H1 (cell line): Measurements from ENCODE around the gene SGMS1. TPM values are rescaled to one million over a fixed set of nuclear protein-coding genes. Genes with fewer than 3 reads are reported as not detected.

Experiments
- CTCF ChIA-PET: fragments of 300-600 bp; sonication (Branson Sonifier 250); formaldehyde crosslinking; loops from one replicate; lab custom pipeline; 2021; ENCODE audit not compliant: partially characterized antibody; lab: Charles Lee
- POLR2A ChIA-PET: fragments of 300-600 bp; sonication (Branson Sonifier 250); formaldehyde crosslinking; loops from one replicate; lab custom pipeline; 2021; ENCODE audit warnings: inconsistent platforms; ENCODE audit not compliant: partially characterized antibody; lab: Charles Lee
- DNase-seq, 2 experiments: peaks; one replicate each; pipeline versions ENCODE4 v3.0.0 to v3.0.0-alpha.2; 2010 to 2022; ENCODE audit warnings: low spot score in 2 of 2, low read depth in 1 of 2, mixed read lengths in 1 of 2
- FAIRE-seq: peaks from 2 replicates; lab custom pipeline; 2011; peaks lifted over from hg19 to GRCh38; lab: Jason Lieb, UNC
- H2AFZ ChIP-seq: 2 replicates; pipeline ENCODE4 v1.8.1; 2012; ENCODE audit warnings: low read length, inconsistent platforms
- H2AK5ac ChIP-seq: 2 replicates; pipeline ENCODE4 v1.6.1; 2013; ENCODE audit warnings: low read depth, low read length
- H2BK120ac ChIP-seq: replicated peaks from 2 replicates; pipeline ENCODE3; 2013; ENCODE audit warnings: low read depth, low read length, inconsistent platforms
- H2BK12ac ChIP-seq: 2 replicates; pipeline ENCODE4 v1.6.1; 2013; ENCODE audit warnings: low read depth, low read length
- H2BK15ac ChIP-seq: 2 replicates; pipeline ENCODE4 v1.6.1; 2013; ENCODE audit warnings: low read length
- H2BK20ac ChIP-seq: 2 replicates; pipeline ENCODE4 v1.6.1; 2013; ENCODE audit warnings: low read length
- H2BK5ac ChIP-seq: 2 replicates; pipeline ENCODE4 v1.6.1; 2013; ENCODE audit warnings: low read depth, low read length
- H3K14ac ChIP-seq: 2 replicates; pipeline ENCODE4 v1.6.1; 2013; ENCODE audit warnings: inconsistent platforms; ENCODE audit not compliant: insufficient read length
- H3K18ac ChIP-seq: 2 replicates; pipeline ENCODE4 v1.6.1; 2013; ENCODE audit warnings: low read length; ENCODE audit errors: extremely low read depth
- H3K23ac ChIP-seq: 2 replicates; pipeline ENCODE4 v1.6.1; 2013; ENCODE audit warnings: inconsistent platforms; ENCODE audit not compliant: insufficient read length
- H3K23me2 ChIP-seq: 2 replicates; pipeline ENCODE4 v1.6.1; 2013; ENCODE audit warnings: low read depth, low read length
- H3K27ac ChIP-seq: 2 replicates; pipeline ENCODE4 v1.6.1; 2011; ENCODE audit warnings: low read depth, low read length, inconsistent platforms
- H3K27me3 ChIP-seq, 4 experiments: replicated peaks in 1 of 4; 1 replicate in 1 of 4; 2 replicates in 3 of 4; pipeline versions ENCODE4 v1.6.1 to v1.8.1; 2011 to 2013; ENCODE audit warnings: low read length in 3 of 4, mild to moderate bottlenecking in 3 of 4, inconsistent platforms in 2 of 4, mixed read lengths in 2 of 4, moderate library complexity in 1 of 4; ENCODE audit not compliant: control insufficient read depth in 3 of 4, insufficient read depth in 3 of 4; ENCODE audit errors: extremely low read depth in 1 of 4
- H3K36me3 ChIP-seq, 4 experiments: 2 replicates each; pipeline versions ENCODE4 v1.6.1 to v1.8.1; 2011 to 2013; ENCODE audit warnings: mild to moderate bottlenecking in 4 of 4, low read length in 3 of 4, moderate library complexity in 2 of 4, control low read depth in 1 of 4, inconsistent platforms in 1 of 4; ENCODE audit not compliant: insufficient read depth in 4 of 4, control insufficient read depth in 2 of 4
- H3K4ac ChIP-seq: replicated peaks from 2 replicates; pipeline ENCODE3; 2013; ENCODE audit warnings: low read length, low read depth, mixed read lengths, inconsistent platforms; ENCODE audit not compliant: insufficient read length
- H3K4me1 ChIP-seq, 4 experiments: replicated peaks in 1 of 4; 1 replicate in 1 of 4; 2 replicates in 3 of 4; pipeline versions ENCODE4 v1.6.1 to v1.8.1; 2011 to 2013; ENCODE audit warnings: low read length in 3 of 4, inconsistent platforms in 2 of 4, mixed read lengths in 1 of 4; ENCODE audit not compliant: insufficient read depth in 4 of 4, control insufficient read depth in 3 of 4
- H3K4me2 ChIP-seq, 2 experiments: 2 replicates each; pipeline versions ENCODE4 v1.6.1 to v1.8.1; 2011 to 2013; ENCODE audit warnings: low read depth in 2 of 2, low read length in 2 of 2, control low read depth in 1 of 2, inconsistent platforms in 1 of 2, mild to moderate bottlenecking in 1 of 2; ENCODE audit not compliant: insufficient read depth in 1 of 2
- H3K4me3 ChIP-seq, 4 experiments: fragments of 200-600, 300-600 bp in 1 of 4; sonication (generic), shearing (Covaris generic), sonication (Bioruptor Twin) in 1 of 4; 2 replicates each; pipeline versions ENCODE4 v1.5.1 to v1.8.1; 2011 to 2016; ENCODE audit warnings: low read length in 4 of 4, low read depth in 3 of 4, control low read depth in 2 of 4, inconsistent platforms in 2 of 4, mild to moderate bottlenecking in 2 of 4, mixed read lengths in 1 of 4, moderate library complexity in 1 of 4; ENCODE audit not compliant: insufficient read depth in 2 of 4; ENCODE audit errors: extremely low read depth in 1 of 4
- H3K56ac ChIP-seq: replicated peaks from 2 replicates; pipeline ENCODE3; 2013; ENCODE audit warnings: low read depth, mild to moderate bottlenecking, mixed read lengths, low read length, inconsistent platforms; ENCODE audit not compliant: insufficient read length
- H3K79me1 ChIP-seq: 2 replicates; pipeline ENCODE4 v1.6.1; 2013; ENCODE audit warnings: low read depth, low read length, control low read depth
- H3K79me2 ChIP-seq, 2 experiments: 2 replicates each; pipeline versions ENCODE4 v1.6.1 to v1.8.1; 2012 to 2013; ENCODE audit warnings: low read length in 2 of 2, mild to moderate bottlenecking in 2 of 2, inconsistent platforms in 1 of 2; ENCODE audit not compliant: insufficient read depth in 2 of 2, control insufficient read depth in 1 of 2
- H3K9ac ChIP-seq, 4 experiments: replicated peaks in 1 of 4; 1 replicate in 1 of 4; 2 replicates in 3 of 4; pipeline versions ENCODE4 v1.6.1 to v1.8.1; 2011 to 2013; ENCODE audit warnings: low read depth in 3 of 4, low read length in 3 of 4, control low read depth in 2 of 4, mild to moderate bottlenecking in 2 of 4, moderate library complexity in 2 of 4, inconsistent platforms in 1 of 4; ENCODE audit errors: extremely low read depth in 1 of 4
- H3K9me3 ChIP-seq, 2 experiments: 2 replicates each; pipeline versions ENCODE4 v1.6.1 to v1.8.1; 2012 to 2013; ENCODE audit warnings: mild to moderate bottlenecking in 2 of 2, moderate library complexity in 2 of 2, control low read depth in 1 of 2, inconsistent platforms in 1 of 2, low read depth in 1 of 2, low read length in 1 of 2, mixed read lengths in 1 of 2; ENCODE audit not compliant: insufficient read depth in 2 of 2
- H4K20me1 ChIP-seq, 2 experiments: replicated peaks in 1 of 2; 2 replicates each; pipeline versions ENCODE3 to v1.8.1; 2011 to 2013; ENCODE audit warnings: inconsistent platforms in 2 of 2, low read length in 2 of 2, mild to moderate bottlenecking in 1 of 2; ENCODE audit not compliant: insufficient read depth in 2 of 2, control insufficient read depth in 1 of 2
- H4K5ac ChIP-seq: 2 replicates; pipeline ENCODE4 v1.6.1; 2013; ENCODE audit warnings: low read length, low read depth, mixed read lengths, inconsistent platforms; ENCODE audit not compliant: insufficient read length
- H4K8ac ChIP-seq: 2 replicates; pipeline ENCODE4 v1.8.0; 2013; ENCODE audit warnings: mild to moderate bottlenecking, moderate library complexity, low read length, inconsistent platforms; ENCODE audit not compliant: insufficient read depth; ENCODE audit errors: extremely low read depth
- H4K91ac ChIP-seq: replicated peaks from 2 replicates; pipeline ENCODE3; 2013; ENCODE audit warnings: low read length, mixed read lengths, inconsistent platforms; ENCODE audit not compliant: insufficient read length
- GTF2F1 ChIP-seq: IDR thresholded peaks from 2 replicates; pipeline ENCODE4 v1.6.1; 2012; ENCODE audit warnings: low read depth, low read length, improper control_type of control experiment, borderline replicate concordance
- HDAC2 ChIP-seq, 2 experiments: fragments of 300-600 bp in 1 of 2; sonication (generic) in 1 of 2; IDR thresholded peaks; 2 replicates each; pipeline ENCODE4 v1.6.1; 2011 to 2012; ENCODE audit warnings: low read depth in 2 of 2, low read length in 2 of 2, mild to moderate bottlenecking in 2 of 2, moderate library complexity in 2 of 2, borderline replicate concordance in 1 of 2, inconsistent platforms in 1 of 2
- JUND ChIP-seq: IDR thresholded peaks from 2 replicates; pipeline ENCODE4 v1.6.1; 2011; ENCODE audit warnings: mild to moderate bottlenecking, improper control_type of control experiment, low read length
- KDM5A ChIP-seq: fragments of 200-600 bp; IDR thresholded peaks from 2 replicates; pipeline ENCODE4 v1.7.1; 2012; ENCODE audit warnings: mild to moderate bottlenecking, low read length, inconsistent platforms, mixed read lengths
- MAFK ChIP-seq: IDR thresholded peaks from 2 replicates; pipeline ENCODE4 v1.6.1; 2012; ENCODE audit warnings: low read depth, mild to moderate bottlenecking, improper control_type of control experiment, low read length
- PHF8 ChIP-seq: fragments of 200-600 bp; sonication (generic); conservative IDR thresholded peaks from 2 replicates; pipeline ENCODE4 v1.7.1; 2012; ENCODE audit warnings: low read depth, mild to moderate bottlenecking, inconsistent platforms, low read length, moderate library complexity
- RNF2 ChIP-seq: fragments of 200-900, 300-1000 bp; sonication (generic); IDR thresholded peaks from 2 replicates; pipeline ENCODE4 v1.7.1; 2016; ENCODE audit warnings: borderline replicate concordance, low read depth, mild to moderate bottlenecking, antibody characterized with exemption, low read length; ENCODE audit not compliant: poor library complexity, severe bottlenecking; ENCODE audit errors: missing control alignments
- SIN3A ChIP-seq, 2 experiments: IDR thresholded peaks in 1 of 2; conservative IDR thresholded peaks in 1 of 2; 2 replicates each; pipeline ENCODE4 v1.6.1; 2011 to 2012; ENCODE audit warnings: low read length in 2 of 2, improper control_type of control experiment in 1 of 2, low read depth in 1 of 2, mild to moderate bottlenecking in 1 of 2
- SUZ12 ChIP-seq: fragments of 200-600 bp; sonication (generic); IDR thresholded peaks from 2 replicates; pipeline ENCODE4 v1.6.1; 2012; ENCODE audit warnings: mild to moderate bottlenecking, inconsistent platforms, low read length, moderate library complexity, mixed read lengths
- TAF1 ChIP-seq: IDR thresholded peaks from 2 replicates; pipeline ENCODE4 v1.6.1; 2011; ENCODE audit warnings: mild to moderate bottlenecking, low read depth, low read length
- TAF7 ChIP-seq: optimal IDR thresholded peaks from 2 replicates; pipeline ENCODE3; 2011; ENCODE audit warnings: low read depth, mild to moderate bottlenecking, inconsistent platforms, low read length, moderate library complexity, borderline replicate concordance
- TCF12 ChIP-seq: IDR thresholded peaks from 2 replicates; pipeline ENCODE4 v1.6.1; 2011; ENCODE audit warnings: low read depth, mild to moderate bottlenecking, low read length
- WGBS, 2 experiments: shearing (Covaris generic) in 1 of 2; methylation state at CpG; one replicate each; pipeline versions ENCODE4 v1.1.6 to v1.1.7; 2013 to 2015; ENCODE audit warnings: low lambda C conversion rate in 2 of 2, mixed read lengths in 2 of 2, inconsistent platforms in 1 of 2, low coverage in 1 of 2, missing lambda C conversion rate in 1 of 2; ENCODE audit not compliant: insufficient replicate concordance in 2 of 2, insufficient coverage in 1 of 2, insufficient read length in 1 of 2; ENCODE audit errors: extremely low coverage in 1 of 2, missing lambda C conversion rate in 1 of 2; 5-methylcytosine and 5-hydroxymethylcytosine counted together
- polyA plus RNA-seq, 7 experiments: library from polyadenylated mRNA; depleted of rRNA in 3 of 7; stranded (reverse) in 5 of 7; unstranded in 2 of 7; fragments of >200 nt in 5 of 7; fragments of 200-250 nt in 2 of 7; gene quantifications; 1 replicate in 5 of 7; 2 replicates in 1 of 7; 4 replicates in 1 of 7; pipeline versions ENCODE4 v1.2.1 to v1.2.3, GENCODE V29; 2011 to 2013; ENCODE audit warnings: missing spikeins in 2 of 7, mixed read lengths in 2 of 7
- total RNA-seq: library from RNA; stranded (reverse); fragmentation: NEBNext Ultra II Directional; extraction: Animal tissue kit (Norgen Biotek cat#: 25700); gene quantifications from 2 replicates; pipeline ENCODE4 v1.2.1, GENCODE V29; 2021
- TF ChIP-seq, protein P1 (sequence below): IDR thresholded peaks from 2 replicates; pipeline ENCODE4 v1.6.1; 2012; ENCODE audit warnings: inconsistent platforms

SGMS1 gene
- total and polyA plus RNA-seq, 2 of the 8 experiments (the other 6 are each of a cell fraction or from before 2014, with no cell fraction given), result 6.0 to 15.6 TPM

DNA sequence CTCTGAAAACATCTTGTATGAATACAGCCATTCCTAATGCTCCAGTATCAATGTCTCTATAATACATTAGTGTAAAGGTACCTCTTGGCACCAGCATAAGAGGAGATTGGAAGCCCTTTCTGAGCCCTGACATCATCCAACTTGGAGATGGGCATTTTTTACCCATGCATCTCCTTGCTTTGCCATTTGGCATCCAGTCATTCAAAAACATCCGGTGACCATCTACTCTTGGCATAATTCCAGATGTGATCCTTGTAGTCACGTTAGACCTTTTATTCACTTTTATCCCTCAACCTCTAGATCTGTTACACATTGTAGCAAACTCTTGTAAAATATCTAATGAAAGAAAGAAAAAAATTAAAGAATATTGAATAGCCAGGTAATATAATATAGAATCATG, 17.9 kb upstream of the SGMS1 start:
- no peak overlapping the region for H3K4me2 ChIP-seq
- FAIRE-seq (no peak), DNase-seq (no peak)
- POLR2A ChIA-PET, result no interaction called here
- no peaks in the 10 kb centered on the region for H3K36me3 ChIP-seq
- H3K27me3 ChIP-seq, result peaks cover 0 to 1% (median 0%) of the 10 kb centered on the region in 4 experiments; a peak in 1 of 7 replicates
- no peaks in the 10 kb centered on the region for H3K23me2 ChIP-seq
- no peak overlapping the region for H2BK5ac ChIP-seq
- no peak overlapping the region for H3K14ac ChIP-seq
- H3K4me3 ChIP-seq, result no peak overlapping the region
- H3K56ac ChIP-seq, result no peak overlapping the region
- H3K9ac ChIP-seq, result no peak overlapping the region
- H3K18ac ChIP-seq, result no peak overlapping the region
- H2BK120ac ChIP-seq, result no peak overlapping the region
- no peaks in the 10 kb centered on the region for H3K79me1 ChIP-seq
- H3K9me3 ChIP-seq, result no peaks in the 10 kb centered on the region
- no peak for TF ChIP-seq TAF1
- TF ChIP-seq MAFK, result no peak
- TF ChIP-seq, protein P1, sequence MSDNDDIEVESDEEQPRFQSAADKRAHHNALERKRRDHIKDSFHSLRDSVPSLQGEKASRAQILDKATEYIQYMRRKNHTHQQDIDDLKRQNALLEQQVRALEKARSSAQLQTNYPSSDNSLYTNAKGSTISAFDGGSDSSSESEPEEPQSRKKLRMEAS, result no peak
- no peak for TF ChIP-seq TAF7
- TF ChIP-seq PHF8, result no peak
- no peak for TF ChIP-seq TCF12
- TF ChIP-seq GTF2F1, result no peak
- TF ChIP-seq KDM5A, result no peak
- TF ChIP-seq SUZ12, result no peak
- no peak for TF ChIP-seq SIN3A (conservative IDR thresholded peaks at IDR 0.05 in 1 of 2, IDR thresholded peaks at IDR 0.05 in 1 of 2; ENCODE audit: low read depth in 1 of 2, low read length in 2 of 2)
- no peak for TF ChIP-seq HDAC2 (IDR thresholded peaks at IDR 0.05; ENCODE audit: borderline replicate concordance in 1 of 2, low read depth in 2 of 2, low read length in 2 of 2)
- TF ChIP-seq RNF2, result no peak
- no peak for TF ChIP-seq JUND
- no peak overlapping the region for H4K5ac ChIP-seq
- no peaks in the 10 kb centered on the region for H4K20me1 ChIP-seq
- CTCF ChIA-PET, result no interaction called here
- no peak overlapping the region for H4K91ac ChIP-seq
- H2BK20ac ChIP-seq, result no peak overlapping the region
- H2BK12ac ChIP-seq, result no peak overlapping the region
- no peak overlapping the region for H3K27ac ChIP-seq
- no peaks in the 10 kb centered on the region for H3K79me2 ChIP-seq
- no peaks in the 10 kb centered on the region; a peak in 2 of 7 replicates for H3K4me1 ChIP-seq
- H2AK5ac ChIP-seq, result no peak overlapping the region
- H2AFZ ChIP-seq, result no peak overlapping the region
- H3K23ac ChIP-seq, result no peak overlapping the region
- no peak overlapping the region for H4K8ac ChIP-seq
- H3K4ac ChIP-seq, result no peak overlapping the region
- no peak overlapping the region for H2BK15ac ChIP-seq
- 75% methylated on average over 2 of the region's 2 CpGs; no CpG with 5 or more reads in 1 of the 2 experiments for WGBS, 2 experiments
